ENCODE results near the gene NADSYN1. TPM values are rescaled to one million over a fixed set of nuclear protein-coding genes. Genes with fewer than 3 reads are reported as not detected.
"Not testable (repeated sequence)": the region's sequence is repeated elsewhere in the genome, so short reads cannot be mapped to it uniquely, and the experiment has no call there.

The NADSYN1 gene
- total and polyA plus RNA-seq, 2 of the 13 experiments (the other 11 are each of a cell fraction or from before 2014, with no cell fraction given) = 35.7 to 51.5 TPM

DNA sequence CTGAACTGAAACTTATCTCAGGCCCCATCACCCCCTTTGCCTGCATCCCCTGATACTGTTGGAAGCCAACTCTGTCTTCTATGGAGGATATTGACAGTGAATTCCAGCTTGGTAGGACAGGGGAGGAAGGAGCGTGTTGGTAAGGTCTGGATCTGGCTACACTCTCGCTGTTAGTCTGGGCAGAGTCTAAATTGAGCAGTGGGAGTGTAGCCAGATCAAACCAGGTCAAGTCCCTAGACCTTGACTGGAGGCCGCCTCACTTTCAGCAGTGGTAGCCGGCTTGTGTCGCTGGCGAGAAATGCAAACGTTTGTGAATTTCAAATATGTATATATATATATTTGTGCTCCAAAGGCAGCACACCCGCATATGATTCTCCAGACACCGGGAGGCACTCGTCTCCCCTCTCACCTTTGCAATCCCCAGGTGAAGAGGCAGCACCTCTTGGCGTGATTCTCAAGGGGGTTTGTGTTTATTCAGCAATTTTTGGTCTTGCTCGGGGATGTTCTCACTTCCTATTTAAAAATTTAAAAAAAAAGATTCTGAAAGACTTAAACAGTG, 31.5 kb upstream of the NADSYN1 start:
- ATAC-seq = peak; percentile 47; the same call in 2 of the 3 replicates
- H3K27ac ChIP-seq (ENCODE audit: extremely low read length, insufficient read depth, low read length) = no peak overlapping the region
- no TSS peak for BruUV-seq (replicated peaks)
- WGBS (ENCODE audit: low lambda C conversion rate) = 39% methylated on average over 12 of the region's 12 CpGs
- DNase-seq (ENCODE audit: low spot score) = no peak
- H3K9ac ChIP-seq (ENCODE audit: insufficient read depth, low read depth, low read length) = no peak overlapping the region
- H3K79me2 ChIP-seq (ENCODE audit: insufficient read depth, low read length) = no peaks in the 10 kb centered on the region
- peaks cover 9% of the 10 kb centered on the region; the same call in 1 of the 2 replicates for H3K4me1 ChIP-seq (ENCODE audit: insufficient read depth, low read length)
- in situ Hi-C loops (cut with HindIII; ENCODE audit: extremely low pct_ligation_motif_present, low pct_unique_long_range_greater_than_20kb) (loop anchor here (25.0 kb wide), 1 partner anchor 959 kb away; no protein-coding TSS in a partner anchor), intact Hi-C loops (cut with micrococcal nuclease; ENCODE audit: unreplicated experiment) (no loop called here)
- peaks cover 3 to 22% of the 10 kb centered on the region in 2 experiments; a peak in 3 of 5 replicates for H3K27me3 ChIP-seq (ENCODE audit: control insufficient read depth in 1 of 2, insufficient read depth in 2 of 2, low read length in 2 of 2)
- H3K4me2 ChIP-seq (ENCODE audit: low read depth, low read length) = no peak overlapping the region
- H3K36me3 ChIP-seq (replicated peaks in 1 of 2; ENCODE audit: control insufficient read depth in 1 of 2, insufficient read depth in 2 of 2, low read length in 2 of 2) = no peaks in the 10 kb centered on the region
- H4K20me1 ChIP-seq (ENCODE audit: insufficient read depth, low read length) = no peaks in the 10 kb centered on the region
- H2AFZ ChIP-seq (ENCODE audit: low read length) = no peak overlapping the region
- no peak overlapping the region for H3K4me3 ChIP-seq (replicated peaks in 1 of 3; ENCODE audit: insufficient read depth in 1 of 3, low read depth in 2 of 3, low read length in 3 of 3)
- ChIA-PET CTCF (ENCODE audit: low intra/inter-chr PET ratio, low total read pairs) (no interaction called here), POLR2A (no interaction called here)
- TF ChIP-seq MAFF (IDR thresholded peaks at IDR 0.05; ENCODE audit: low read depth, low read length) (0 out of 2 replicates have a peak, but pooled peaks have one; percentile 44), MAFK (conservative IDR thresholded peaks at IDR 0.05 in 1 of 2, IDR thresholded peaks at IDR 0.05 in 1 of 2; ENCODE audit: low read length in 2 of 2) (peak; percentile 44 to 61; a peak in 3 of 4 replicates), XRCC5 (optimal IDR thresholded peaks at IDR 0.05; ENCODE audit: low read length) (no peak)
- FAIRE-seq = no peak
- no peaks in the 10 kb centered on the region for H3K9me3 ChIP-seq (ENCODE audit: low read length)

DNA sequence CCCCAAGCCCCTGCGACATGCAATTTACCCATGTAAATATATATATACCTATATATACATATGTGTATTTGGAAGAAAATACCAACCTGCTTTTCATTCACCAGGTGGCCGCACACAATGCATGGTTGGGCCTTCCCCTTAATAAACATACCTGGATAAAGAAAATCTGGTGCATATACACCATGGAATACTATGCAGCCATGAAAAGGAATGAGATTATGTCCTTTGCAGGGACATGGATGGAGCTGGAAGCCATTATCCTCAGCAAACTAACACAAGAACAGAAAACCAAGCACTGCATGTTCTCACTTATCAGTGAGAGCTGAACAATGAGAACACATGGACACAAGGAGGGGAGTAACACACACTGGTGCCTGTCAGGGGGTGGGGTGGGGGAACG, 30.7 kb upstream of the NADSYN1 start:
- intact Hi-C loops (cut with micrococcal nuclease; ENCODE audit: unreplicated experiment); H3K4me3 ChIP-seq (replicated peaks in 1 of 3; ENCODE audit: insufficient read depth in 1 of 3, low read depth in 2 of 3, low read length in 3 of 3); H3K79me2 ChIP-seq (ENCODE audit: insufficient read depth, low read length); DNase-seq (ENCODE audit: low spot score); H3K9me3 ChIP-seq (ENCODE audit: low read length); H3K4me1 ChIP-seq (ENCODE audit: insufficient read depth, low read length); H3K27ac ChIP-seq (ENCODE audit: extremely low read length, insufficient read depth, low read length); H2AFZ ChIP-seq (ENCODE audit: low read length); ATAC-seq; FAIRE-seq; H3K9ac ChIP-seq (ENCODE audit: insufficient read depth, low read depth, low read length); BruUV-seq (replicated peaks); H4K20me1 ChIP-seq (ENCODE audit: insufficient read depth, low read length); H3K36me3 ChIP-seq (replicated peaks in 1 of 2; ENCODE audit: control insufficient read depth in 1 of 2, insufficient read depth in 2 of 2, low read length in 2 of 2); CTCF ChIA-PET (ENCODE audit: low intra/inter-chr PET ratio, low total read pairs); H3K4me2 ChIP-seq (ENCODE audit: low read depth, low read length); POLR2A ChIA-PET: not testable (repeated sequence)
- peaks cover 3 to 17% of the 10 kb centered on the region in 2 experiments; a peak in 3 of 5 replicates for H3K27me3 ChIP-seq (ENCODE audit: control insufficient read depth in 1 of 2, insufficient read depth in 2 of 2, low read length in 2 of 2)
- WGBS (ENCODE audit: low lambda C conversion rate) = 55% methylated on average over 3 of the region's 3 CpGs
- in situ Hi-C loops (cut with HindIII; ENCODE audit: extremely low pct_ligation_motif_present, low pct_unique_long_range_greater_than_20kb) = loop anchor here (25.0 kb wide), 1 partner anchor 960 kb away; no protein-coding TSS in a partner anchor
